ENCODE data around the gene ARSA. TPM values are rescaled to one million over a fixed set of nuclear protein-coding genes. Genes with fewer than 3 reads are reported as not detected.

Gene ARSA
- total RNA-seq, 2 donors from 2014 or later, result 30.7 to 38.9 TPM

- TF ChIP-seq CTCF (IDR thresholded peaks at IDR 0.05), result no peak
- no peak for DNase-seq (ENCODE audit: low spot score)
- Histone ChIP-seq H3K9me3 (no peaks in the 10 kb centered on the region), H3K4me1 (peaks cover 0 to 40% of the 10 kb centered on the region in 2 donors), H3K27me3 (no peaks in the 10 kb centered on the region), H3K4me3 (peak overlapping the region; percentile 69 to 85), H3K36me3 (no peaks in the 10 kb centered on the region), H3K27ac (peak overlapping the region; percentile 96 to 98)
Observed at GRCh38 chr22:50581950-50582492, 45.9 kb downstream of the ARSA start.

- Histone ChIP-seq H3K4me1 (peaks cover 0 to 48% of the 10 kb centered on the region in 2 donors), H3K4me3 (peak overlapping the region; percentile 69 to 85), H3K27ac (peak overlapping the region; percentile 96 to 98), H3K27me3 (no peaks in the 10 kb centered on the region), H3K9me3 (no peaks in the 10 kb centered on the region), H3K36me3 (peaks cover 3% of the 10 kb centered on the region)
- no peak for DNase-seq (ENCODE audit: low spot score)
- no peak for TF ChIP-seq CTCF (IDR thresholded peaks at IDR 0.05)
Observed at GRCh38 chr22:50581031-50581949, 46.7 kb downstream of the ARSA start.

- Histone ChIP-seq H3K9me3 (no peaks in the 10 kb centered on the region), H3K4me1 (peaks cover 0 to 54% of the 10 kb centered on the region in 2 donors), H3K36me3 (peaks cover 15% of the 10 kb centered on the region), H3K27ac (peak overlapping the region; percentile 85 to 96), H3K4me3 (no peak overlapping the region), H3K27me3 (no peaks in the 10 kb centered on the region)
- DNase-seq (ENCODE audit: low spot score), result no peak
- no peak for TF ChIP-seq CTCF (IDR thresholded peaks at IDR 0.05)
Observed at GRCh38 chr22:50579752-50580151, 48.2 kb downstream of the ARSA start.

GRCh38 chr22:50578776-50579310 is 49.1 kb downstream of the ARSA start:
- peak overlapping the region; percentile 58 to 69 for H3K4me3 ChIP-seq
- no peak for TF ChIP-seq CTCF (IDR thresholded peaks at IDR 0.05)
- H3K9me3 ChIP-seq, result no peaks in the 10 kb centered on the region
- H3K36me3 ChIP-seq, result peaks cover 21% of the 10 kb centered on the region
- H3K27me3 ChIP-seq, result no peaks in the 10 kb centered on the region
- peak overlapping the region; percentile 85 to 96 for H3K27ac ChIP-seq
- H3K4me1 ChIP-seq, result peaks cover 0 to 53% of the 10 kb centered on the region in 2 donors
- DNase-seq (ENCODE audit: low spot score), result no peak

GRCh38 chr22:50577987-50578775 is 49.8 kb downstream of the ARSA start, which contains the start of gene CPT1B:
Gene CPT1B (minus strand): TSS chr22:50578427. CDS start chr22:50577915, 512 bp downstream.
- Histone ChIP-seq H3K9me3 (no peaks in the 10 kb centered on the region), H3K27me3 (no peaks in the 10 kb centered on the region), H3K27ac (peak within 1 kb of the TSS; percentile 85 to 96), H3K4me3 (peak within 1 kb of the TSS; percentile 58 to 69), H3K36me3 (peaks cover 28% of the 10 kb centered on the region), H3K4me1 (peaks cover 0 to 46% of the 10 kb centered on the region in 2 donors)
- peak in 1 of 2 donors; percentile 34 for TF ChIP-seq CTCF (IDR thresholded peaks at IDR 0.05)
- no peak for DNase-seq (ENCODE audit: low spot score)

Data from right atrium auricular region (tissue), 2 donors.